Lower leg skin (tissue), 3 donors: ENCODE data around the gene MBD3L5.

Experiments
- POLR2A ChIP-seq, 2 donors: fragments of 450-650 bp; IDR thresholded peaks; one replicate each; pipeline ENCODE4 v1.6.1; 2016 to 2017; ENCODE audit warnings: antibody characterized with exemption in 2 of 2, mild to moderate bottlenecking in 1 of 2, moderate library complexity in 1 of 2
- TF ChIP-seq, protein P1 (sequence below), 3 donors: fragments of 450-650 bp; IDR thresholded peaks; one replicate each; pipeline ENCODE4 v1.5.1; 2016; ENCODE audit warnings: antibody characterized with exemption in 3 of 3, mild to moderate bottlenecking in 3 of 3, moderate library complexity in 2 of 3

DNA sequence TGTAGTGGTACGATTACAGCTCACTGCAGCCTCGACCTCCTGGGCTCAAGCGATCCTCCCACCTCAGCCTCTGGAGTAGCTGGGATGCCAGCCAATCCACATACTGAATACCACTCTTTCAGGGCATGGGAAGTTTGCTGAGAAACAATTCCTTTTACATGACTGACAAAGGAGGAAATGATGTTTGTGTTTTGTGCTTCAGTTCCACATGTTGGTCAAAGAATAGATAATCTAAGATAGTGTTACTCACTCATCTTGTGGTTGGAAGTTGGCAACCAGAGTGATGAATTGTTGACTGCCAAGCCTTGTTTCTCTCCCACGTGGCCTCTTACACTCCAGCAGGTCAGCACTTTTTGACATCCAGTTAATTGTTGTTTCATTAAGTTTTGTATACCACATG, 16.7 kb upstream of the MBD3L5 start:
- TF ChIP-seq, protein P1, sequence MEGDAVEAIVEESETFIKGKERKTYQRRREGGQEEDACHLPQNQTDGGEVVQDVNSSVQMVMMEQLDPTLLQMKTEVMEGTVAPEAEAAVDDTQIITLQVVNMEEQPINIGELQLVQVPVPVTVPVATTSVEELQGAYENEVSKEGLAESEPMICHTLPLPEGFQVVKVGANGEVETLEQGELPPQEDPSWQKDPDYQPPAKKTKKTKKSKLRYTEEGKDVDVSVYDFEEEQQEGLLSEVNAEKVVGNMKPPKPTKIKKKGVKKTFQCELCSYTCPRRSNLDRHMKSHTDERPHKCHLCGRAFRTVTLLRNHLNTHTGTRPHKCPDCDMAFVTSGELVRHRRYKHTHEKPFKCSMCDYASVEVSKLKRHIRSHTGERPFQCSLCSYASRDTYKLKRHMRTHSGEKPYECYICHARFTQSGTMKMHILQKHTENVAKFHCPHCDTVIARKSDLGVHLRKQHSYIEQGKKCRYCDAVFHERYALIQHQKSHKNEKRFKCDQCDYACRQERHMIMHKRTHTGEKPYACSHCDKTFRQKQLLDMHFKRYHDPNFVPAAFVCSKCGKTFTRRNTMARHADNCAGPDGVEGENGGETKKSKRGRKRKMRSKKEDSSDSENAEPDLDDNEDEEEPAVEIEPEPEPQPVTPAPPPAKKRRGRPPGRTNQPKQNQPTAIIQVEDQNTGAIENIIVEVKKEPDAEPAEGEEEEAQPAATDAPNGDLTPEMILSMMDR (IDR thresholded peaks at IDR 0.05): no peak
- TF ChIP-seq POLR2A (IDR thresholded peaks at IDR 0.05): no peak
